Endodermal cell (in vitro differentiated cells): ENCODE data around the gene NRG2. TPM values are rescaled to one million over a fixed set of nuclear protein-coding genes. Genes with fewer than 3 reads are reported as not detected.
A peak's percentile ranks its signal among the peaks of the same experiment; 100 is the strongest.

Experiments used
- DNase-seq: peaks from one replicate; pipeline ENCODE4 v3.0.0-alpha.2; 2017
- H3K27ac ChIP-seq: 2 replicates; pipeline ENCODE4 v1.5.1; 2013; ENCODE audit warnings: mild to moderate bottlenecking, low read depth, low read length, moderate library complexity
- H3K27me3 ChIP-seq: 2 replicates; pipeline ENCODE4 v1.6.1; 2013; ENCODE audit warnings: mild to moderate bottlenecking, low read length, moderate library complexity; ENCODE audit not compliant: insufficient read depth, control insufficient read depth, poor library complexity, severe bottlenecking
- H3K36me3 ChIP-seq: 2 replicates; pipeline ENCODE4 v1.7.0; 2013; ENCODE audit warnings: mild to moderate bottlenecking, low read length, moderate library complexity; ENCODE audit not compliant: control insufficient read depth, insufficient read depth
- H3K4me1 ChIP-seq: one replicate; pipeline ENCODE4 v1.7.0; 2013; ENCODE audit warnings: low read length; ENCODE audit not compliant: control insufficient read depth, insufficient read depth
- H3K4me3 ChIP-seq: 2 replicates; pipeline ENCODE4 v1.5.1; 2013; ENCODE audit warnings: mild to moderate bottlenecking, low read length, moderate library complexity
- H3K9ac ChIP-seq: 2 replicates; pipeline ENCODE4 v1.6.1; 2013; ENCODE audit warnings: mild to moderate bottlenecking, low read length, moderate library complexity; ENCODE audit not compliant: poor library complexity, severe bottlenecking; ENCODE audit errors: extremely low read depth
- H3K9me3 ChIP-seq: 2 replicates; pipeline ENCODE4 v1.6.1; 2013; ENCODE audit warnings: mild to moderate bottlenecking, low read length, moderate library complexity; ENCODE audit not compliant: control insufficient read depth
- H3K27ac Mint-ChIP-seq: 2 replicates; pipeline ENCODE4 v1.8.0; 2020; ENCODE audit warnings: mixed read lengths
- H3K27me3 Mint-ChIP-seq: 2 replicates; pipeline ENCODE4 v1.8.0; 2021; ENCODE audit warnings: mild to moderate bottlenecking, mixed read lengths; ENCODE audit not compliant: insufficient read depth
- H3K36me3 Mint-ChIP-seq: 2 replicates; pipeline ENCODE4 v1.8.0; 2020; ENCODE audit warnings: low read depth, mixed read lengths
- H3K4me1 Mint-ChIP-seq: 2 replicates; pipeline ENCODE4 v1.8.0; 2020; ENCODE audit warnings: mixed read lengths
- H3K4me3 Mint-ChIP-seq: 2 replicates; pipeline ENCODE4 v1.8.0; 2020; ENCODE audit warnings: mild to moderate bottlenecking, moderate library complexity, mixed read lengths
- H3K9me3 Mint-ChIP-seq: 2 replicates; pipeline ENCODE4 v1.8.0; 2020; ENCODE audit warnings: mild to moderate bottlenecking, mixed read lengths
- CTCF ChIP-seq: fragments of 200-600 bp; sonication (generic); conservative IDR thresholded peaks from 2 replicates; pipeline ENCODE4 v1.5.0; 2021; ENCODE audit warnings: antibody characterized with exemption, mild to moderate bottlenecking
- WGBS, 2 experiments: methylation state at CpG; one replicate each; pipeline versions ENCODE4 v1.1.5 to v1.1.7; 2013; ENCODE audit warnings: missing lambda C conversion rate in 2 of 2, mixed read lengths in 1 of 2; ENCODE audit not compliant: insufficient coverage in 1 of 2, insufficient read length in 1 of 2; 5-methylcytosine and 5-hydroxymethylcytosine counted together
- total RNA-seq, 2 donors: library from RNA; stranded (reverse); fragmentation: NEBNext Ultra II Directional in 1 of 2; extraction: Animal tissue kit (Norgen Biotek cat#: 25700) in 1 of 2; gene quantifications; 2 replicates in 1 of 2; 3 replicates in 1 of 2; pipeline ENCODE4 v1.2.1, GENCODE V29; 2021

NRG2 gene
- total RNA-seq, 2 donors from 2014 or later: 10.8 to 12.5 TPM

- Mint-ChIP-seq H3K4me3 (no peak overlapping the region), H3K27me3 (peaks cover 58% of the 10 kb centered on the region), H3K27ac (no peak overlapping the region), H3K36me3 (no peaks in the 10 kb centered on the region), H3K4me1 (no peaks in the 10 kb centered on the region), H3K9me3 (no peaks in the 10 kb centered on the region)
- H3K27me3 ChIP-seq: peaks cover 51% of the 10 kb centered on the region
- 96 to 98% methylated on average over 6 to 8 of the region's 8 CpGs for WGBS, 2 experiments
- peak; percentile 22 for DNase-seq
- H3K9me3 ChIP-seq: no peaks in the 10 kb centered on the region
- no peak overlapping the region for H3K4me3 ChIP-seq
- H3K9ac ChIP-seq: no peak overlapping the region
- TF ChIP-seq CTCF: no peak
- H3K4me1 ChIP-seq: no peaks in the 10 kb centered on the region
- no peaks in the 10 kb centered on the region for H3K36me3 ChIP-seq
- no peak overlapping the region for H3K27ac ChIP-seq
These were observed 75.7 kb downstream of the NRG2 start for GRCh38 chr5:139967353-139967752.

- no peak overlapping the region for H3K4me3 Mint-ChIP-seq
- DNase-seq: peak; percentile 20
- 86 to 100% methylated on average over 2 to 4 of the region's 4 CpGs for WGBS, 2 experiments
- peaks cover 55% of the 10 kb centered on the region for H3K27me3 ChIP-seq
- no peaks in the 10 kb centered on the region for H3K9me3 Mint-ChIP-seq
- H3K9me3 ChIP-seq: no peaks in the 10 kb centered on the region
- H3K9ac ChIP-seq: no peak overlapping the region
- peaks cover 3% of the 10 kb centered on the region for H3K4me1 Mint-ChIP-seq
- no peaks in the 10 kb centered on the region for H3K36me3 ChIP-seq
- no peak overlapping the region for H3K4me3 ChIP-seq
- H3K4me1 ChIP-seq: no peaks in the 10 kb centered on the region
- H3K27ac Mint-ChIP-seq: no peak overlapping the region
- H3K36me3 Mint-ChIP-seq: no peaks in the 10 kb centered on the region
- H3K27ac ChIP-seq: no peak overlapping the region
- no peak for TF ChIP-seq CTCF
- H3K27me3 Mint-ChIP-seq: peaks cover 61% of the 10 kb centered on the region
These were observed 76.2 kb downstream of the NRG2 start for GRCh38 chr5:139966856-139967255.

- H3K27me3 Mint-ChIP-seq: peaks cover 50% of the 10 kb centered on the region
- H3K4me3 Mint-ChIP-seq: no peak overlapping the region
- peaks cover 5% of the 10 kb centered on the region for H3K4me1 Mint-ChIP-seq
- DNase-seq: peak; percentile 36
- Histone ChIP-seq H3K36me3 (no peaks in the 10 kb centered on the region), H3K9ac (no peak overlapping the region), H3K4me3 (no peak overlapping the region), H3K4me1 (no peaks in the 10 kb centered on the region), H3K9me3 (no peaks in the 10 kb centered on the region), H3K27me3 (peaks cover 45% of the 10 kb centered on the region), H3K27ac (no peak overlapping the region)
- WGBS, 2 experiments: 88 to 90% methylated on average over 5 to 8 of the region's 8 CpGs
- H3K9me3 Mint-ChIP-seq: no peaks in the 10 kb centered on the region
- TF ChIP-seq CTCF: peak; percentile 36
- H3K27ac Mint-ChIP-seq: no peak overlapping the region
- H3K36me3 Mint-ChIP-seq: no peaks in the 10 kb centered on the region
These were observed 78.0 kb downstream of the NRG2 start for GRCh38 chr5:139964994-139965565.
